Measurements from ENCODE around the gene GAA. TPM values are rescaled to one million over a fixed set of nuclear protein-coding genes. Genes with fewer than 3 reads are reported as not detected.

Gene GAA
- total RNA-seq, 1 experiment from 2014 or later: 131 TPM

DNA sequence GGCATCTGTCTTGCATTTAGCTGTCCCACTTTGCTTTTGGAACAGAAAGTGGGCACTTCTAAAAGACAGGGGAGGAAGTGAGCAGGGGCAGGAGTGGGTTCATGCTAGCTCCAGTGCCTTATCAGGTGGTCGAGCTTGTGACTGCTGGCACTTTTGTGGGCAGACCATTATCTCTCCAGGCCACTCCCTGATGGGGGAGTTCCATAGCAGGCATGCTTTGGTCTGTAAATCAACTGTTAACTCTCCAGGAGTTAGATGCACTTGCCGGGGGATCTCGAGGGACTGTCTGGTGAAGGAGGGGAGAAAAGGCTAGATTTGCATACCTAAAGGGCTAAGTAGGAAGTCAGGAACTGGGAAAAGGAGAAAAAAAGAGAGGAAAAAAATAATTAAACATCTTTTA is 59.2 kb downstream of the GAA start:
- ChIA-PET RAD21 (ENCODE audit: low non-redundant PET in 1 of 2, low total read pairs in 2 of 2, uncharacterized antibody in 2 of 2, unreplicated experiment in 2 of 2) (no interaction called here), POLR2A (no interaction called here), CTCF (interaction anchor here (0.5 kb wide), 1 partner anchor 1533 kb away, joined by 3 read pairs; no protein-coding TSS in a partner anchor)
- TF ChIP-seq ZNF274 (IDR thresholded peaks at IDR 0.05; ENCODE audit: low read depth, low read length): no peak
- no peak for TF ChIP-seq SRF (IDR thresholded peaks at IDR 0.05; ENCODE audit: low read depth)
- TF ChIP-seq, protein P1, sequence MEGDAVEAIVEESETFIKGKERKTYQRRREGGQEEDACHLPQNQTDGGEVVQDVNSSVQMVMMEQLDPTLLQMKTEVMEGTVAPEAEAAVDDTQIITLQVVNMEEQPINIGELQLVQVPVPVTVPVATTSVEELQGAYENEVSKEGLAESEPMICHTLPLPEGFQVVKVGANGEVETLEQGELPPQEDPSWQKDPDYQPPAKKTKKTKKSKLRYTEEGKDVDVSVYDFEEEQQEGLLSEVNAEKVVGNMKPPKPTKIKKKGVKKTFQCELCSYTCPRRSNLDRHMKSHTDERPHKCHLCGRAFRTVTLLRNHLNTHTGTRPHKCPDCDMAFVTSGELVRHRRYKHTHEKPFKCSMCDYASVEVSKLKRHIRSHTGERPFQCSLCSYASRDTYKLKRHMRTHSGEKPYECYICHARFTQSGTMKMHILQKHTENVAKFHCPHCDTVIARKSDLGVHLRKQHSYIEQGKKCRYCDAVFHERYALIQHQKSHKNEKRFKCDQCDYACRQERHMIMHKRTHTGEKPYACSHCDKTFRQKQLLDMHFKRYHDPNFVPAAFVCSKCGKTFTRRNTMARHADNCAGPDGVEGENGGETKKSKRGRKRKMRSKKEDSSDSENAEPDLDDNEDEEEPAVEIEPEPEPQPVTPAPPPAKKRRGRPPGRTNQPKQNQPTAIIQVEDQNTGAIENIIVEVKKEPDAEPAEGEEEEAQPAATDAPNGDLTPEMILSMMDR (IDR thresholded peaks at IDR 0.05 in 2 of 3, conservative IDR thresholded peaks at IDR 0.05 in 1 of 3; ENCODE audit: borderline replicate concordance in 1 of 3, insufficient read depth in 1 of 3, low read depth in 2 of 3, low read length in 2 of 3): no peak
- Histone ChIP-seq H3K9me3 (ENCODE audit: control insufficient read depth in 1 of 2, insufficient read depth in 1 of 2, low read depth in 1 of 2, low read length in 2 of 2) (0 out of 4 replicates have a peak, but pooled peaks cover 4% of the 10 kb centered on the region in 2 experiments), H3K79me2 (ENCODE audit: insufficient read depth, low read length) (no peaks in the 10 kb centered on the region), H3K9me2 (ENCODE audit: insufficient read depth) (no peaks in the 10 kb centered on the region), H3K9ac (ENCODE audit: low read length) (no peak overlapping the region), H2AFZ (ENCODE audit: low read depth, low read length, poor library complexity, severe bottlenecking) (no peak overlapping the region), H3K4me2 (ENCODE audit: low read length) (no peak overlapping the region), H3K4me1 (ENCODE audit: control insufficient read depth in 1 of 2, insufficient read depth in 2 of 2, low read length in 2 of 2) (no peaks in the 10 kb centered on the region), H3K27me3 (ENCODE audit: insufficient read depth, low read length) (no peaks in the 10 kb centered on the region), H3K36me3 (ENCODE audit: control insufficient read depth in 1 of 2, insufficient read depth in 2 of 2, low read length in 2 of 2) (no peaks in the 10 kb centered on the region), H4K20me1 (ENCODE audit: insufficient read depth) (no peaks in the 10 kb centered on the region), H3K4me3 (replicated peaks in 1 of 2; ENCODE audit: low read depth in 1 of 2, low read length in 2 of 2) (no peak overlapping the region), H3K27ac (ENCODE audit: low read depth, low read length) (no peak overlapping the region)
- DNase-seq (ENCODE audit: low read depth, low spot score) (no peak), ATAC-seq (no peak)
- no TSS peak for BruUV-seq (replicated peaks)
- intact Hi-C loops (cut with micrococcal nuclease): no loop called here

DNA sequence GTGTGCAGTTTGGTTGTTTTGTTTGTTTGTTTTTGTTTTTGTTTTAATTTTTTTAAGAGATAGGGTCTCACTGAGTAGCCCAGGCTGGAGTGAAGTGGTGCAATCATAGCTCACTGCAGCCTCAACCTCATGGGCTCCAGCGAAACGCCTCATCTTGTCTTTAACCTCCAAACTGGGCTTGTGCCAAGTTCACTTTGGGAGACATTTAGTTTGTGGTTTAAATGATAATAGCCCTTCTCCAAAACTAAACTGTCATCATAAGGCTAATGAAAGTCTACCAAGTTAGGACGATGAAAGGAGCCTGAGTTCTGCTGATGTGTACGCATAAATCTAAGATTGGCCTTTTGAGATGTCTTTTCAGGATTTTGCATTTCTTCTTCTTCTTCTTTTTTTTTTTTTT is 62.0 kb downstream of the GAA start:
- ChIA-PET POLR2A (no interaction called here), RAD21 (ENCODE audit: low non-redundant PET in 1 of 2, low total read pairs in 2 of 2, uncharacterized antibody in 2 of 2, unreplicated experiment in 2 of 2) (no interaction called here), CTCF (no interaction called here)
- DNase-seq (ENCODE audit: low read depth, low spot score) (no peak), ATAC-seq (no peak)
- H3K9me2 ChIP-seq (ENCODE audit: insufficient read depth): no peaks in the 10 kb centered on the region
- TF ChIP-seq, protein P2, sequence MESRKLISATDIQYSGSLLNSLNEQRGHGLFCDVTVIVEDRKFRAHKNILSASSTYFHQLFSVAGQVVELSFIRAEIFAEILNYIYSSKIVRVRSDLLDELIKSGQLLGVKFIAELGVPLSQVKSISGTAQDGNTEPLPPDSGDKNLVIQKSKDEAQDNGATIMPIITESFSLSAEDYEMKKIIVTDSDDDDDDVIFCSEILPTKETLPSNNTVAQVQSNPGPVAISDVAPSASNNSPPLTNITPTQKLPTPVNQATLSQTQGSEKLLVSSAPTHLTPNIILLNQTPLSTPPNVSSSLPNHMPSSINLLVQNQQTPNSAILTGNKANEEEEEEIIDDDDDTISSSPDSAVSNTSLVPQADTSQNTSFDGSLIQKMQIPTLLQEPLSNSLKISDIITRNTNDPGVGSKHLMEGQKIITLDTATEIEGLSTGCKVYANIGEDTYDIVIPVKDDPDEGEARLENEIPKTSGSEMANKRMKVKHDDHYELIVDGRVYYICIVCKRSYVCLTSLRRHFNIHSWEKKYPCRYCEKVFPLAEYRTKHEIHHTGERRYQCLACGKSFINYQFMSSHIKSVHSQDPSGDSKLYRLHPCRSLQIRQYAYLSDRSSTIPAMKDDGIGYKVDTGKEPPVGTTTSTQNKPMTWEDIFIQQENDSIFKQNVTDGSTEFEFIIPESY (IDR thresholded peaks at IDR 0.05; ENCODE audit: extremely low read depth, insufficient replicate concordance, low read length): no peak
- no peak for TF ChIP-seq POLR2AphosphoS5 (IDR thresholded peaks at IDR 0.05; ENCODE audit: low read depth, low read length)
- H4K20me1 ChIP-seq (ENCODE audit: insufficient read depth): no peaks in the 10 kb centered on the region
- no peaks in the 10 kb centered on the region for H3K36me3 ChIP-seq (ENCODE audit: control insufficient read depth in 1 of 2, insufficient read depth in 2 of 2, low read length in 2 of 2)
- BruUV-seq (replicated peaks): no TSS peak
- no peaks in the 10 kb centered on the region for H3K79me2 ChIP-seq (ENCODE audit: insufficient read depth, low read length)
- no peak overlapping the region for H3K27ac ChIP-seq (ENCODE audit: low read depth, low read length)
- H2AFZ ChIP-seq (ENCODE audit: low read depth, low read length, poor library complexity, severe bottlenecking): no peak overlapping the region
- peaks cover 0 to 4% of the 10 kb centered on the region in 2 experiments; a peak in 2 of 4 replicates for H3K4me1 ChIP-seq (ENCODE audit: control insufficient read depth in 1 of 2, insufficient read depth in 2 of 2, low read length in 2 of 2)
- no peaks in the 10 kb centered on the region for H3K27me3 ChIP-seq (ENCODE audit: insufficient read depth, low read length)
- H3K4me3 ChIP-seq (replicated peaks in 1 of 2; ENCODE audit: low read depth in 1 of 2, low read length in 2 of 2): no peak overlapping the region
- no peak overlapping the region for H3K9ac ChIP-seq (ENCODE audit: low read length)
- no peaks in the 10 kb centered on the region for H3K9me3 ChIP-seq (ENCODE audit: control insufficient read depth in 1 of 2, insufficient read depth in 1 of 2, low read depth in 1 of 2, low read length in 2 of 2)
- no peak overlapping the region for H3K4me2 ChIP-seq (ENCODE audit: low read length)
- intact Hi-C loops (cut with micrococcal nuclease): no loop called here

Data from HCT116 (cell line).